Nucleus accumbens (tissue), 56 donors: ENCODE data around the gene TPM3.
"Not testable (repeated sequence)": the region's sequence is repeated elsewhere in the genome, so short reads cannot be mapped to it uniquely, and the experiment has no call there.

Experiments
- DNase-seq, 56 donors: peaks; one replicate each; lab custom pipeline; 2025; lab: John Stamatoyannopoulos, UW

TPM3 gene

GRCh38 chr1:154207262-154207661, 15.4 kb upstream of the TPM3 start:
- DNase-seq: no peak

- peak in 2 of 56 donors; percentile 4 to 9 for DNase-seq
These were observed 14.3 kb upstream of the TPM3 start, which contains the start of gene CFAP141 for GRCh38 chr1:154206196-154206595. TSS of gene CFAP141 (minus strand) at chr1:154206333. CDS start at chr1:154206307, 26 bp downstream.

GRCh38 chr1:154205778-154206177, 13.9 kb upstream of the TPM3 start:
- not testable (repeated sequence) for DNase-seq

DNA sequence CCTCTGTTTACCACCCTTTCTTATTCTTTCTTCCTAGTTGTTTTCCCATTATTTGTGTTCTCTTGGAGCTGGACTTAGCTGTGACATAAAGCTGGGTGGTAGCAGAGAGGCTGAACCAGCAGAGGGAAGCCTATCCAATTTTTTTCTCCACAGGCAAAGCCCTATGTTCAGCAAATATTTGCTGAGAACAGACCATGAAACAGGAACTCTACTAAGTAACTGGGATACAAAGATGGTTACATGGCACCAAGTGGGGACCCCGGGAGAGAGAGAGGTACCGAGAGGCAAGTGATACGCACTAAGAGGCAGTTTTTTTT, 7.6 kb upstream of the TPM3 start:
- no peak for DNase-seq

GRCh38 chr1:154198756-154199562, 7.1 kb upstream of the TPM3 start:
- peak in 7 of 56 donors; percentile 1 to 29 (median 6) for DNase-seq

DNA sequence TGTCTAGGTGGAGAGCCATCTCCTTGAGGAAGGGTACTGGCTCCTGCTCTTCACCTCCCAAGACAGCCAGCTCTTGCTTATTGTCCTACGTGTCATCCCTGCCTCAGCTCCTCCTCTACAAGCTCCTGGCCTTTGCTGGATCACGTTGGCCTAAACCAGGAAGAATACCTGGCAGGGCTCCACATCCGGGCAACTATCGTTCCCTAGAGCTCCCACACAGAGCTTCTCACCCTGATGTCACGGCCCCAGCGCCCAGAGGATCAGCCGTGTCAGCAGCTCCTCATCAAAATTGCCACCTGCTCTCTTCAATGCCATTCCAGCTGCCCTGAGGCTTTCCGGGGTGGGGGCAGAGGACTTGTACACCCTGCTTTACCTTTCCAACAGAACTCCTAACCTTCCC, 1.9 kb upstream of the TPM3 start:
- no peak for DNase-seq

- DNase-seq: no peak
These were observed 576 bp upstream of the TPM3 start for GRCh38 chr1:154192476-154192875.

DNA sequence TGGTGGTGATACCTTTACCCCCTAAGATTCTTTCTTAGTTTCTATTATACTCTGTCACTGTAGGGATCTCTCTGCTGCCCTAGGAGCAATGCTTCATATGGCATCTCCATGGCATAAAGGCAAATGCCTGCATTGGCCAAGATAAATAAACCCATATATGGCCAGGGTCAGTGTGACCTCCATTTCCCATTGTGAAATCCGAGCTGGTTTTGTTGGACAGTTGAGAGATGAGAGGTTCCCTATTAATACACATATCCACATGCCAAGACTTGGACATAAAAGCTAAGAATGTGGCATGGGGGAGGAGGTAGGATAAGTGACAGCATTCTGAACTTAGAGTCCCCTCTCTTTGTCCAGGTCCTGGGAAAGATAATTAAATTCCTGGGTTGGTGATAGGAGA, 1.4 kb downstream of the TPM3 start:
- DNase-seq: no peak

DNA sequence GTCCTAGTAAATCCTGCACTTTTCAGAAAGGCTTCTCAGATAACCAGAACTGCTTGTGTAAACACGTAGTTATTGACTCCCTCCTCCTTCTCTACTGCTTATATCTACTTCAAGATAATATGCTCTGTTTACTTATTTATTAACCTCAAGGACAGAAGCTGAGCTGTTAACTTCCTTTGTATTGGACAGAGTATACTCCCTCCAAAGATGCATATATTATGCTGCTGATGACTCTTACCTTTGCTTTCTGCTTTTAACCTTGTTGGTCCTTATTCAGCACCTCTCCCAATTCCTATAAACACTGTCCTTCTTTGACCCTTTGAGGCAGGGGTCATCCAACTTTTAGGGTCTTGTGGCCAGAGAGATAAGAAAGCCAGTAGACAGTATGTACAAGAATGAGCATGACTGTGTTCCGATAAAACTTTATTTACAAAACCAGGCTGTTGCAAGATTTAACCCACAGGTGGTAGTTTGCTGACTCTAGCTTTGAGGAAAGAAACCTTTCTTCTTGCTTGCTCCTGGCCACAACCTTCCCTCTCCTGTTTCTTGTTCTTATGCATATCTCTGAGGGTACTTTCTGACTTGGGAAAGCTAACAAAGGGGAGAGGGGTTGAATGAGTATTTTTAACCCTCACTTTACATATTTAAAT, 4.9 kb downstream of the TPM3 start:
- no peak for DNase-seq

DNA sequence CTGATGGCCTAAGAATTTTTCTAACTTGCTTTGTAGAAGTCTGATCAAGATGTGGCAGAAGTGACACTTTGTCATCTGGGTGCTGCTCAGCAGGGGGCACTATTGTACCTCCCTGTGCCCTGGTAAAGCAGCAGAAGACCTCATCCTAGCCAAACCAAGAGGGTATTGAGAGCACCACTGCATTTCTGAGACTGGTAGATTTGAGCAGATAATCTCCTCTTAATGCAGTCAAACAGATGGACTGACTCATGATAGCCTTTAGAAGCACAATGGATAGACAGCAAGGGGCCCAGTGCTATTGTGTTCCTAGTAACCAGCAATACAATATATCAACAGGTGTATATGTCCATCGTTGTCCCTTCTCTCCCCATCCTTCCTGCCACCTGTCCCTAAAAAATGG, 5.7 kb downstream of the TPM3 start:
- peak in 9 of 56 donors; percentile 1 to 30 (median 14) for DNase-seq

- peak; percentile 35 to 97 (median 89) for DNase-seq
These were observed 8.6 kb downstream of the TPM3 start for GRCh38 chr1:154183046-154183915.

DNA sequence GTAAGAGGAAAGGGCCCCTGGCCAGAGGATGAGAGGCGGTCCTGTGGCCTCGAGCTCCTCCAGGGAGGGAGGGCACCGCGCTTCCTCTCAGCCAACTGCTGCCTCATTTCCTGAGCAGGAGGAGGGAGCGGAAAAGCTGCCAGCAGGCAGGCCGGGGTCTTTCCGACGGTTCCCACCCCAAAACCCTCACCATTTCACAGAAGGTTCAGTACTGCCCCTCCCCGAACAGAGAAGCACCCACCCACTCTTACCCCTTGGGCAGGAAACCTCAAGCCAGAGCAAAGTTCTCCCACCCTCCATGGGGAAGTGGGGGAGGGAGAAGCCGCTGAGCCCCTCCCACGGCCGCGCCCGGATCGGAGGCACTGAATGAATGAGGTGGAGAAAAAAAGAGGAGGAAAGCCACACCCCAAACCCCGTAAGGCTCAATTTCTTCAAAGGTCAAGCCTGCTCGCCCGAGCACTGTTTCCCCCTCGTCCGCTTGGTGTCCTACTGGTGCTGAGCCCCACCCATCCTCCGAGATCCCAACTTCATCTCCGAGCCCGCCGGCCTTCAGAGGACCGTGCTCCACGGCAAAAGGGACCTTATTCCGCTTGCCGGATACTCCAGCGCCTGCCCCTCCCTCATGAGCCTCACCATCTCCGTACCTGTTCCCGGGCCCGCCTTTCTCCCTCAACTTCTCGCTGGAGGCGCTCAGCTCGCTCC, 9.4 kb downstream of the TPM3 start:
- peak in 45 of 56 donors; percentile 19 to 81 (median 52) for DNase-seq

GRCh38 chr1:154181944-154182343, 10.0 kb downstream of the TPM3 start:
- no peak for DNase-seq

GRCh38 chr1:154179946-154180687, 11.8 kb downstream of the TPM3 start:
- DNase-seq: no peak

DNA sequence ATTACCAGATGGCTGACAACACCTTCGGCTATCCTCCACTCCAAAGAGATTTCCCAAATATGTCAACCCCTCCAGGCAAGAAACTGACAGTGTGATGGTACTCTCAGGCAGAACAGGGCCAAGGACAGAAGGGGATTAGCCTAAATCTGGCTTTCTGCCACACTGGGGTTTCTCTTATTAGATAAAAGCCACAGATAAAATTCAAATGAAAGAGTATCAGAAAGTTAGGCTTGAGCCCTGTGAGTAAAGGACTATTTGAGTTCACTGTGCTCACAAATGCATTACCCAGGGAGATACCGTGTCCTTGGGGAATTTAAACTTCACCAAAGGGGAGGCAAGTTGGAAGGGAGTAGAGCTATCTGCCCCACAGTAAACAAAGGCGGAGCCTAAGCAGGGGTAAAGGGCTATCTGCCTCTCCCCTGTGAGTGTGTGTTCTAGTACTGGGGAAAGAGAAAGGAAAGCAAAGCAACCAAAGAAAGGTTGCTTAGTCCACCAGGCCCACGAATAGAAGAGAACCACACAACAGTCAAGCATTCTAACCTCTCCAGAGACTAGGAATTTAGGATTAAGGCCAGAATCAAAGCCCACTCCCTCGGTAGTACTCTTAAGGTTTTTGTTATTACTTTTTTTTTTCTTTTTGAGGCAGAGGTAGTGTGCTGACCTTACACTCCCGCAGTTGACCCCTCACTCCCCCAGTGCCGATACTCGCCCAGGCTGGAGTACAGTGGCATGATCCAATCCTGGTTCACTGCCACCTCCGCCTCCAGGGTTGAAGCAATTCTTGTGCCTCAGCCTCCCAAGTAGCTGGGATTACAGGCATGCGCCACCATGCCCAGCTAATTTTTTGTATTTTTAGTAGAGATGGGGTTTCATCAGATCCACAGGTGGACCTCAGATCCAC, 12.7 kb downstream of the TPM3 start:
- DNase-seq: no peak

- DNase-seq: peak in 32 of 56 donors; percentile 3 to 77 (median 40)
These were observed 13.9 kb downstream of the TPM3 start for GRCh38 chr1:154178013-154178412.

GRCh38 chr1:154176337-154176736, 15.6 kb downstream of the TPM3 start:
- no peak for DNase-seq

DNA sequence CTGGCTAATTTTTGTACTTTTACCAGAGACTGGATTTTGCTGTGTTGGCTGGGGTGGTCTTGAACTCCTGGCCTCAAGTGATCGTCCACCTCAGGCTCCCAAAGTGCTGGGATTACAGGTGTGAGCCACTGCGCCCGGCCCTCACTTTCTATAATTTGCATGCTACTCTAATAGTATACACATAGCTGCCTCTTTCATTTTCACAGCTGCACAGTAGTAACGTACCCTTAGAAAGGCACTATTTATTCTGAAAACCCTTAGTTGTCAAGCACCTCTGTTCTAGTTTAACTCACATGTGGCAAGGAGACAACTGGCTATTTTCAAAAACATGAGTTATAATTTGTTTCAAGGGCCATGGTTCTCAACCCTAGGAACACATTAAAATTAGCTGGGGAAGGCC, 17.2 kb downstream of the TPM3 start:
- DNase-seq: no peak

GRCh38 chr1:154171880-154172279, 20.0 kb downstream of the TPM3 start:
- DNase-seq: no peak
